GM19372 (cell line): ENCODE measurements around the gene CREB5.
"Not testable (repeated sequence)": the region's sequence is repeated elsewhere in the genome, so short reads cannot be mapped to it uniquely, and the experiment has no call there.

ENCODE experiments used
- ATAC-seq: cut with Tn5 transposase; IDR thresholded peaks from one replicate; pipeline ENCODE4 v1.9.1; 2021; ENCODE audit warnings: mild to moderate bottlenecking, low read depth, moderate library complexity; ENCODE audit not compliant: unreplicated experiment

CREB5 gene

GRCh38 chr7:28539289-28539981, 127.1 kb downstream of the CREB5 start:
- peak; percentile 98 for ATAC-seq

GRCh38 chr7:28542410-28542809, 130.1 kb downstream of the CREB5 start:
- ATAC-seq = no peak

GRCh38 chr7:28544453-28545117, 132.3 kb downstream of the CREB5 start:
- ATAC-seq = no peak

- no peak for ATAC-seq
These were observed 133.7 kb downstream of the CREB5 start for GRCh38 chr7:28546067-28546466.

- ATAC-seq = no peak
These were observed 134.8 kb downstream of the CREB5 start for GRCh38 chr7:28547115-28547514.

GRCh38 chr7:28548416-28548815, 136.1 kb downstream of the CREB5 start:
- no peak for ATAC-seq

- no peak for ATAC-seq
These were observed 137.7 kb downstream of the CREB5 start for GRCh38 chr7:28549998-28550397.

- ATAC-seq = no peak
These were observed 138.4 kb downstream of the CREB5 start for GRCh38 chr7:28550580-28551186.

- no peak for ATAC-seq
These were observed 139.0 kb downstream of the CREB5 start for GRCh38 chr7:28551331-28551730.

GRCh38 chr7:28551766-28552165, 139.4 kb downstream of the CREB5 start:
- ATAC-seq = not testable (repeated sequence)

GRCh38 chr7:28554802-28555471, 142.6 kb downstream of the CREB5 start:
- ATAC-seq = no peak

- ATAC-seq = no peak
These were observed 143.7 kb downstream of the CREB5 start for GRCh38 chr7:28556025-28556424.

- no peak for ATAC-seq
These were observed 144.4 kb downstream of the CREB5 start for GRCh38 chr7:28556671-28557070.

- no peak for ATAC-seq
These were observed 145.9 kb downstream of the CREB5 start for GRCh38 chr7:28558236-28558635.

- no peak for ATAC-seq
These were observed 148.4 kb downstream of the CREB5 start for GRCh38 chr7:28560767-28561166.

GRCh38 chr7:28564033-28564432, 151.7 kb downstream of the CREB5 start:
- ATAC-seq = no peak

- ATAC-seq = no peak
These were observed 152.5 kb downstream of the CREB5 start for GRCh38 chr7:28564755-28565374.

GRCh38 chr7:28565980-28566379, 153.7 kb downstream of the CREB5 start:
- no peak for ATAC-seq

GRCh38 chr7:28570113-28570969, 158.0 kb downstream of the CREB5 start:
- peak; percentile 47 for ATAC-seq

GRCh38 chr7:28570970-28571288, 158.6 kb downstream of the CREB5 start:
- ATAC-seq = no peak
